HUDEP-2 (cell line): ENCODE results near the gene UVSSA.

Experiments used
- DNase-seq, 76 experiments: peaks; one replicate each; lab custom pipeline; 2025; ENCODE audit not compliant: unreplicated experiment in 76 of 76; lab: John Stamatoyannopoulos, UW

The UVSSA gene

GRCh38 chr4:1404573-1405253, 57.7 kb downstream of the UVSSA start:
- DNase-seq = no peak

- DNase-seq = no peak
Observed at GRCh38 chr4:1405254-1405635, 58.2 kb downstream of the UVSSA start.

GRCh38 chr4:1405636-1406393, 58.8 kb downstream of the UVSSA start:
- DNase-seq = no peak

GRCh38 chr4:1406394-1406980, 59.5 kb downstream of the UVSSA start, which contains the start of gene NKX1-1:
NKX1-1 (minus strand) TSS chr4:1406442; CDS start chr4:1406442, 0 bp downstream.
- DNase-seq = no peak

GRCh38 chr4:1406981-1407656, 60.1 kb downstream of the UVSSA start:
- DNase-seq = no peak

- DNase-seq = no peak
Observed at GRCh38 chr4:1407657-1408333, 60.8 kb downstream of the UVSSA start.

- no peak for DNase-seq
Observed at GRCh38 chr4:1408418-1408817, 61.4 kb downstream of the UVSSA start.

GRCh38 chr4:1409079-1409478, 62.1 kb downstream of the UVSSA start:
- DNase-seq = no peak

GRCh38 chr4:1409491-1410425, 62.8 kb downstream of the UVSSA start:
- no peak for DNase-seq

GRCh38 chr4:1410491-1411325, 63.7 kb downstream of the UVSSA start:
- peak in 34 of 76 experiments; percentile 1 to 58 (median 14) for DNase-seq

GRCh38 chr4:1411436-1412375, 64.7 kb downstream of the UVSSA start:
- no peak for DNase-seq

- no peak for DNase-seq
Observed at GRCh38 chr4:1412376-1413203, 65.6 kb downstream of the UVSSA start.

- no peak for DNase-seq
Observed at GRCh38 chr4:1413204-1413663, 66.2 kb downstream of the UVSSA start.

- no peak for DNase-seq
Observed at GRCh38 chr4:1413687-1414479, 66.9 kb downstream of the UVSSA start.

GRCh38 chr4:1414831-1415680, 68.0 kb downstream of the UVSSA start:
- DNase-seq = no peak
